ENCODE measurements around the gene LEFTY2.

LEFTY2 gene

GRCh38 chr1:225919906-225920305 is 21.1 kb downstream of the LEFTY2 start:
- Histone ChIP-seq H3K4me3 (ENCODE audit: low read depth, low read length) (no peak overlapping the region), H3K27ac (ENCODE audit: extremely low read depth, low read depth, low read length) (0 out of 2 replicates have a peak overlapping the region, but pooled peaks have one; percentile 20), H3K9me3 (ENCODE audit: control insufficient read depth, insufficient read depth, low read depth, low read length) (no peaks in the 10 kb centered on the region), H3K36me3 (ENCODE audit: control insufficient read depth in 2 of 2, insufficient read depth in 1 of 2, low read length in 2 of 2) (peaks cover 30 to 71% of the 10 kb centered on the region in 2 experiments), H3K4me1 (ENCODE audit: control insufficient read depth, insufficient read depth, low read length) (peaks cover 11% of the 10 kb centered on the region; the same call in 1 of the 2 replicates)
- POLR2A ChIA-PET: interaction anchor here (0.8 to 1.4 kb wide), 2 partner anchors 12 to 37 kb away, joined by 3 to 4 read pairs; partner anchors contain the start of gene TMEM63A
- CTCF ChIA-PET: interaction anchor here (1.0 to 1.6 kb wide), 4 partner anchors 8 to 445 kb away, joined by 3 to 10 read pairs (median 5); no protein-coding TSS in a partner anchor
- TF ChIP-seq ZNF132 (tag by site-specific recombination; IDR thresholded peaks at IDR 0.05; ENCODE audit: borderline replicate concordance): no peak
- no peak for TF ChIP-seq ZNF18 (tag by site-specific recombination; IDR thresholded peaks at IDR 0.05)
- peak; percentile 86 for TF ChIP-seq PRDM10 (tag by site-specific recombination; IDR thresholded peaks at IDR 0.05)
- no peak for TF ChIP-seq ZNF555 (tag by site-specific recombination; conservative IDR thresholded peaks at IDR 0.05)
- TF ChIP-seq WT1 (tag by site-specific recombination; IDR thresholded peaks at IDR 0.05): peak; percentile 31; the same call in 1 of the 2 replicates
- TF ChIP-seq ZNF692 (tag by site-specific recombination; IDR thresholded peaks at IDR 0.05): peak; percentile 26; the same call in 1 of the 2 replicates
- TF ChIP-seq ZNF701 (tag by site-specific recombination; IDR thresholded peaks at IDR 0.05): no peak
- TF ChIP-seq PRDM6 (tag by site-specific recombination; IDR thresholded peaks at IDR 0.05): no peak
- no peak for TF ChIP-seq MZF1 (tag by site-specific recombination; IDR thresholded peaks at IDR 0.05; ENCODE audit: borderline replicate concordance)
- TF ChIP-seq ZBTB11 (tag by site-specific recombination; conservative IDR thresholded peaks at IDR 0.05; ENCODE audit: low read depth): no peak
- TF ChIP-seq IKZF3 (tag by site-specific recombination; IDR thresholded peaks at IDR 0.05): no peak
- no peak for TF ChIP-seq ZNF221 (tag by site-specific recombination; IDR thresholded peaks at IDR 0.05; ENCODE audit: borderline replicate concordance)
- peak; percentile 29; the same call in 1 of the 2 replicates for TF ChIP-seq SP2 (tag by site-specific recombination; IDR thresholded peaks at IDR 0.05)
- TF ChIP-seq ZNF558 (tag by site-specific recombination; IDR thresholded peaks at IDR 0.05): no peak
- TF ChIP-seq SETDB1 (IDR thresholded peaks at IDR 0.05; ENCODE audit: insufficient read length, low read length): no peak
- no peak for TF ChIP-seq PBX3 (CRISPR knock-in tag; IDR thresholded peaks at IDR 0.05)
- no peak for TF ChIP-seq ZNF266 (tag by site-specific recombination; IDR thresholded peaks at IDR 0.05; ENCODE audit: low read depth)
- no peak for TF ChIP-seq ZNF449 (tag by site-specific recombination; IDR thresholded peaks at IDR 0.05)
- no peak for TF ChIP-seq GFI1B (tag by site-specific recombination; IDR thresholded peaks at IDR 0.05)

Data from HEK293 (cell line).